ENCODE measurements around the gene ACER3. TPM values are rescaled to one million over a fixed set of nuclear protein-coding genes. Genes with fewer than 3 reads are reported as not detected.

Gene ACER3
- total RNA-seq, 1 donor from 2014 or later: 16.2 TPM

DNA sequence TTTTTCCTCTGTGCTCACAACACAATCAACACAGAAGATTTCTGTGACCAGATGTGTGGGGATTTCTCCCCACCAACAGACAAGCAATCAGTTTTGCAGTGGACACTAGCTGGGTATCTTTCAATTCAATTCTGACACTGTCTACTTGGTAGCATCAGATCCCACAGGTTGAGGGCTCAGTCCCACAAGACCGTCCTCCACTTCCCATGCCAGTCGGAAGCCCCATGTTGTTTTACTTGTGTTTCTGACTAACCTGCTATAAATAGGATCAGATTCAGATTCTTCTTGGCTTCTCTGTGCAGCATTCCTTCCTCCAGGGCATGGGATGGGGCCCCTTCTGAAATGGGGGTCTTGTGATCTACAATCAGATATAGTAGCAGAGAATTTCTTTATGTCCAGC, 19.6 kb downstream of the ACER3 start:
- Histone ChIP-seq H3K36me3 (no peaks in the 10 kb centered on the region), H3K27me3 (no peaks in the 10 kb centered on the region), H3K27ac (no peak overlapping the region), H3K4me1 (peaks cover 13% of the 10 kb centered on the region), H3K9me3 (no peaks in the 10 kb centered on the region), H3K4me3 (no peak overlapping the region)
- no peak for DNase-seq (ENCODE audit: extremely low spot score in 2 of 2)
- TF ChIP-seq POLR2A (IDR thresholded peaks at IDR 0.05) (no peak), POLR2AphosphoS5 (IDR thresholded peaks at IDR 0.05; ENCODE audit: insufficient read depth in 1 of 2, low read depth in 1 of 2) (no peak)
- TF ChIP-seq, protein P1, sequence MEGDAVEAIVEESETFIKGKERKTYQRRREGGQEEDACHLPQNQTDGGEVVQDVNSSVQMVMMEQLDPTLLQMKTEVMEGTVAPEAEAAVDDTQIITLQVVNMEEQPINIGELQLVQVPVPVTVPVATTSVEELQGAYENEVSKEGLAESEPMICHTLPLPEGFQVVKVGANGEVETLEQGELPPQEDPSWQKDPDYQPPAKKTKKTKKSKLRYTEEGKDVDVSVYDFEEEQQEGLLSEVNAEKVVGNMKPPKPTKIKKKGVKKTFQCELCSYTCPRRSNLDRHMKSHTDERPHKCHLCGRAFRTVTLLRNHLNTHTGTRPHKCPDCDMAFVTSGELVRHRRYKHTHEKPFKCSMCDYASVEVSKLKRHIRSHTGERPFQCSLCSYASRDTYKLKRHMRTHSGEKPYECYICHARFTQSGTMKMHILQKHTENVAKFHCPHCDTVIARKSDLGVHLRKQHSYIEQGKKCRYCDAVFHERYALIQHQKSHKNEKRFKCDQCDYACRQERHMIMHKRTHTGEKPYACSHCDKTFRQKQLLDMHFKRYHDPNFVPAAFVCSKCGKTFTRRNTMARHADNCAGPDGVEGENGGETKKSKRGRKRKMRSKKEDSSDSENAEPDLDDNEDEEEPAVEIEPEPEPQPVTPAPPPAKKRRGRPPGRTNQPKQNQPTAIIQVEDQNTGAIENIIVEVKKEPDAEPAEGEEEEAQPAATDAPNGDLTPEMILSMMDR (IDR thresholded peaks at IDR 0.05): no peak
- intact Hi-C loops (cut with DNase I): no loop called here

DNA sequence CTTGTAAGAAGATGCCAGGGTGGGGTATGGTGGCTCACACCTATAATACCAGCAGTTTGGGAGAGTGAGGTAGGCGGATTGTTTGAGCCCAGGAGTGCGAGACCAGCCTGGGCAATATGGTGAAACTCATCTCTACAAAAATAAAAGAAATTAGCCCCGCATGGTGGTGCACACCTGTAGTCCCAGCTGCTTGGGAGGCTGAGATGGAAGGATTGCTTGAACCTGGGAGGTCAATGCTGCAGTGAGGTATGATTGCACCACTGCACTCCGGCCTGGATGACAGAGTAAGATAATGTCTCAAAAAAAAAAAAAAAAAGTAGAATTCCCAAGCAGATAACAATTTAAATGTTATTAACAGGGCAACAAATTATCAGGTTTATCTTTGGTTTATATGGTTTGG, 20.2 kb downstream of the ACER3 start:
- Histone ChIP-seq H3K4me1 (peaks cover 16% of the 10 kb centered on the region), H3K9me3 (no peaks in the 10 kb centered on the region), H3K4me3 (no peak overlapping the region), H3K36me3 (no peaks in the 10 kb centered on the region), H3K27ac (no peak overlapping the region), H3K27me3 (no peaks in the 10 kb centered on the region)
- intact Hi-C loops (cut with DNase I): no loop called here
- no peak for TF ChIP-seq POLR2AphosphoS5 (IDR thresholded peaks at IDR 0.05; ENCODE audit: insufficient read depth in 1 of 2, low read depth in 1 of 2)
- TF ChIP-seq, protein P1 (IDR thresholded peaks at IDR 0.05): no peak
- no peak for TF ChIP-seq POLR2A (IDR thresholded peaks at IDR 0.05)
- no peak for DNase-seq (ENCODE audit: extremely low spot score in 2 of 2)

DNA sequence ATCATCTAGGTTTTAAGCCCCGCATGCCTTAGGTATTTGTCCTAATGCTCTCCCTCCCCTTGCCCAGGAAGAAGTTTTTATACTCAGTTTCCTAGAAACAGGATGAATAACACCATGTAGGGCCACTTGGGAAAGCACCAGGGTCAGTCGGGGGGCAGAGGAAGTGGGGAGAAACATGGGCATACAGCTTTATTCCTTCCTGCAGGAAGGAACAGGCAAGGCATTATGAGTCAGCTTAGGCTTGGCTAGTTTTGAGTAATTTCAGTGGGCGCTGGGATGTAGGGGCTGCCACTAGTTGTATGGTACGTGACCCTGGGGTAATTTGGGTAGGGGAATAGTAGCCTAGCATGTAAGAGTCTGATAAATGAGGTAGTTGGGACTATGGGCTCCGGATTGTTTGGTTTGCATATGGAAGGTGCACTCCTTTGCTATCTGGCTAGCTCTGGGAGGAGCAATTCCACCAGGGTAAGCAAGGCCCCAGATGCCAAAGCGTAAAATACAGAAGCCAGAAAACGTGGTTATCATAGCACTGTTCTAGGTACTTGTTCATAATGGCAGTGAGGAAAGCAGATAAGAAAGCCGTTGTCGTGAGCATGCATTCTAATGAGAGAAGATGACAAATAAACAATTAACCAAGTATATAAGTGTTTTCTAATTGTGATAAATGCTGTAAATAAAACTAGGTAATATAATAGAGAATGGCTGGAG, 24.8 kb downstream of the ACER3 start:
- Histone ChIP-seq H3K27ac (no peak overlapping the region), H3K36me3 (no peaks in the 10 kb centered on the region), H3K9me3 (no peaks in the 10 kb centered on the region), H3K27me3 (no peaks in the 10 kb centered on the region), H3K4me1 (peaks cover 11% of the 10 kb centered on the region), H3K4me3 (no peak overlapping the region)
- no peak for DNase-seq (ENCODE audit: extremely low spot score in 2 of 2)
- intact Hi-C loops (cut with DNase I): no loop called here
- no peak for TF ChIP-seq POLR2A (IDR thresholded peaks at IDR 0.05)

DNA sequence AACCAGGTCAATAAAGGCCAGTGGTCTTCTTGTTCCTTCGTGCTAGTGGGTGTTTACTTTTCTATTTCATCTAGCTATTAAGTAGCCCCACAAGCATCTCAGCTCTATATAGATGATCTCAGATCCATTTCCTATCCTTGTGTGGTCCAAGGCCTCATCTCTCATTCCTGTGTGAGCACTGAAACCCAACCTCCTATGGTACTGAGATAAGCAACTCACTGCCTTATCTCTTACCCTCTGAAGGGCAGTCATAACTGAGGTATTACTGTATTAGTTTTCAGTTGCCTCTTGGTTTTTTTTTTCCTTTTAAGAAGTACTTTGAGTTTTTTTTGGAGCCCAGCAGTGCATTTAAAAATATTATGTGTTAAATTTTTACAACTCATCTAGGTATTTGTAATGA, 28.3 kb downstream of the ACER3 start:
- DNase-seq (ENCODE audit: extremely low spot score in 2 of 2): no peak
- TF ChIP-seq POLR2AphosphoS5 (IDR thresholded peaks at IDR 0.05; ENCODE audit: insufficient read depth in 1 of 2, low read depth in 1 of 2) (no peak), POLR2A (IDR thresholded peaks at IDR 0.05) (no peak)
- TF ChIP-seq, protein P1 (IDR thresholded peaks at IDR 0.05): no peak

DNA sequence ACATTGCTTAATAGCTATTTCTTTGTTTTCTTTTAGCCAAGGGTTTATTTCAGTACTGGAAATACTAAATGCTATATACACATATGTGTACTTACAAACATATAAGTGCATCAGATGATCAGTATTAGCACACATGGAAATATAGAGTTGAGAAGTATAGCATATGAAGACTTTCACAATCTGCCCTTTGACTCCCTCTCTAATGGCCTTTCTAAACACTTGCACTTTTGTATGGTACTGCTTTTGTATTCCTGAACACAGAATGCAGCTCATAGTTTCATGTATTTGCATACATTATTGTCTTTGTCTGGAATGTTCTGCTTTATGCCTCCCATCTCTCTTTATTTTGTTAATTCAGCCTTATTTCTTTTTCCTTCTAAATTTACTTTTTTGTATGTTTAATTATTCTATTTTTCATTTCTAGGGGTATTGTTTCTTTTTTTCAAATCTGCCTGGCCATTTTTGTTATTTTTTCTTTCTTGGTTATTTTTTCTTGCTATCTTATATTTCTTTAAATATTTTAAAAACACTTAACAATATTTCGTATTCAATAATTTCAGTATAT, 28.8 kb downstream of the ACER3 start:
- intact Hi-C loops (cut with DNase I): no loop called here
- TF ChIP-seq, protein P1 (IDR thresholded peaks at IDR 0.05): no peak
- no peak for TF ChIP-seq POLR2A (IDR thresholded peaks at IDR 0.05)
- TF ChIP-seq POLR2AphosphoS5 (IDR thresholded peaks at IDR 0.05; ENCODE audit: insufficient read depth in 1 of 2, low read depth in 1 of 2): no peak
- no peak for DNase-seq (ENCODE audit: extremely low spot score in 2 of 2)

More for the DNA sequence above, 28.3 kb downstream of the ACER3 start:
- Histone ChIP-seq H3K4me1 (peaks cover 9% of the 10 kb centered on the region), H3K27me3 (no peaks in the 10 kb centered on the region), H3K36me3 (no peaks in the 10 kb centered on the region), H3K9me3 (no peaks in the 10 kb centered on the region), H3K4me3 (no peak overlapping the region), H3K27ac (no peak overlapping the region)
- intact Hi-C loops (cut with DNase I): no loop called here

More for the DNA sequence above, 28.8 kb downstream of the ACER3 start:
- Histone ChIP-seq H3K4me3 (no peak overlapping the region), H3K27ac (no peak overlapping the region), H3K4me1 (peaks cover 9% of the 10 kb centered on the region), H3K9me3 (no peaks in the 10 kb centered on the region), H3K36me3 (no peaks in the 10 kb centered on the region), H3K27me3 (no peaks in the 10 kb centered on the region)
